ENCODE measurements around the gene TMEM89.

Gene TMEM89

DNA sequence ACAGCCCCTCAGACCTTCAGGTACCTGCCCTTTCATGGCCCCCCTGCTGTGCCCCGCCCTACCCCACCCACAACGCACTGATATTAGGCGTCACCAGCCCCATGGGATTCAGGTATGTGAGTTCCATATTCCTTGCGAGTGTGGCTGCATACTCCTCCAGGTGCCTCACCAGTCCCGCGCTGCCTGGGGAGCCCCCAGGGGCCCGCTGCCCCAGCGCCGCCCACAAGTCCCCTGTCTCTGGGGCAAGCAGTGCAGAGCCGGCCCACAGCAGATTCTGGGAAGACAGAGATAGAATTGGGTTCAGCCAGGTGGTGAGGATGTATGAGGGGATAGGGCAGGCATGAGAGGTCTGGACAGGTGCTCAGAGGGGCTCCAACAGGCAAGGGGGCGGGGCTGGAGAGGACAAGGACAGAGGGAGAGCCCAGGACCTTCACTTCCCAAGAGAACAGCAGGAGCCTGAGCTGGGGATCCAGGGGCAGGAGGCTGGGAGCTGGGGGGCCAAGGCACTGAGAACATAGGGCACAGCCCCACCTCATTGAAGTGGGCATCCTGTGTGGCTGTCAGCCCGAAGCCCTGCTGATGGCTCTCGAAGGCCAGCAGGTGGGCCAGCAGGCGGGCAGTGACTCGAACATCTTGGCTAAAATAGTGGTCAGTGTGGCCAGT is 26.8 kb upstream of the TMEM89 start:
- Histone ChIP-seq H3K9me3 (ENCODE audit: low read depth, low read length) (no peaks in the 10 kb centered on the region), H3K4me3 (no peak overlapping the region), H3K36me3 (ENCODE audit: insufficient read depth, low read length) (no peaks in the 10 kb centered on the region), H3K27ac (no peak overlapping the region), H3K9ac (ENCODE audit: insufficient read length) (no peak overlapping the region)
- no peak for DNase-seq (ENCODE audit: low read depth, low spot score)
- TF ChIP-seq FOXP2 (optimal IDR thresholded peaks at IDR 0.05; ENCODE audit: control extremely low read depth, extremely low read length, insufficient read depth) (no peak), EZH2 (IDR thresholded peaks at IDR 0.05) (no peak), POLR2AphosphoS5 (IDR thresholded peaks at IDR 0.05; ENCODE audit: borderline replicate concordance, low read depth, low read length) (no peak)

- H3K9ac ChIP-seq (ENCODE audit: insufficient read length), result no peak overlapping the region
- no peak for DNase-seq (ENCODE audit: low read depth, low spot score)
- H3K36me3 ChIP-seq (ENCODE audit: insufficient read depth, low read length), result no peaks in the 10 kb centered on the region
- TF ChIP-seq EZH2 (IDR thresholded peaks at IDR 0.05), result no peak
- TF ChIP-seq POLR2AphosphoS5 (IDR thresholded peaks at IDR 0.05; ENCODE audit: borderline replicate concordance, low read depth, low read length), result no peak
- TF ChIP-seq FOXP2 (optimal IDR thresholded peaks at IDR 0.05; ENCODE audit: control extremely low read depth, extremely low read length, insufficient read depth), result no peak
- H3K27ac ChIP-seq, result no peak overlapping the region
- no peak overlapping the region for H3K4me3 ChIP-seq
- no peaks in the 10 kb centered on the region for H3K9me3 ChIP-seq (ENCODE audit: low read depth, low read length)
Measured at GRCh38 chr3:48647714-48648113, 26.1 kb upstream of the TMEM89 start.

- Histone ChIP-seq H3K9me3 (ENCODE audit: low read depth, low read length) (no peaks in the 10 kb centered on the region), H3K9ac (ENCODE audit: insufficient read length) (no peak overlapping the region), H3K36me3 (ENCODE audit: insufficient read depth, low read length) (no peaks in the 10 kb centered on the region), H3K27ac (no peak overlapping the region), H3K4me3 (no peak overlapping the region)
- DNase-seq (ENCODE audit: low read depth, low spot score), result no peak
- TF ChIP-seq POLR2AphosphoS5 (IDR thresholded peaks at IDR 0.05; ENCODE audit: borderline replicate concordance, low read depth, low read length) (no peak), FOXP2 (optimal IDR thresholded peaks at IDR 0.05; ENCODE audit: control extremely low read depth, extremely low read length, insufficient read depth) (no peak), EZH2 (IDR thresholded peaks at IDR 0.05) (no peak)
Measured at GRCh38 chr3:48644898-48645760, 23.6 kb upstream of the TMEM89 start.

GRCh38 chr3:48642605-48643004 is 21.0 kb upstream of the TMEM89 start:
- Histone ChIP-seq H3K4me3 (no peak overlapping the region), H3K36me3 (ENCODE audit: insufficient read depth, low read length) (no peaks in the 10 kb centered on the region)
- TF ChIP-seq EZH2 (IDR thresholded peaks at IDR 0.05), result no peak
- TF ChIP-seq FOXP2 (optimal IDR thresholded peaks at IDR 0.05; ENCODE audit: control extremely low read depth, extremely low read length, insufficient read depth), result no peak
- no peak for TF ChIP-seq POLR2AphosphoS5 (IDR thresholded peaks at IDR 0.05; ENCODE audit: borderline replicate concordance, low read depth, low read length)

DNA sequence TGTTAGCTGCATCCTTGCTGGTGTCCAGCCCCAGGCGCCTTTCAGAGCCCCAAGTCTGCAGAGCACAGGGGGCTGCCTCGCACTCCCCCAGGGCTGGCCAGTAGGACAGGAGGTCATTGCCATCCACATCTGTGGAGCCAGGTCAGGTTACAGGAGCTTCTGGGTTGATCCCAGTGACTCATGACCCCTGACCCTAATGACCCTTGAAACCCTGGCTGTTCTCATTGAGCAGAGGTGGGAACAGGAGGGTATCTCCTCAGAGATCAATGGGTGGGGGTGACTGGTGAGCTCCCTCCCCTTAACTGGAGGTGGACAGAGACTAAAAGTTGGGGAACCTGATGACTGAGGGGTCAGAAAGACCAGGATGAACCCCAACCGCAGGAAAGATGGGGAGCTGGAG is 19.8 kb upstream of the TMEM89 start:
- Histone ChIP-seq H3K27ac (no peak overlapping the region), H3K9ac (ENCODE audit: insufficient read length) (no peak overlapping the region), H3K9me3 (ENCODE audit: low read depth, low read length) (no peaks in the 10 kb centered on the region), H3K4me3 (no peak overlapping the region), H3K36me3 (ENCODE audit: insufficient read depth, low read length) (no peaks in the 10 kb centered on the region)
- no peak for DNase-seq (ENCODE audit: low read depth, low spot score)
- TF ChIP-seq FOXP2 (optimal IDR thresholded peaks at IDR 0.05; ENCODE audit: control extremely low read depth, extremely low read length, insufficient read depth) (no peak), POLR2AphosphoS5 (IDR thresholded peaks at IDR 0.05; ENCODE audit: borderline replicate concordance, low read depth, low read length) (no peak), EZH2 (IDR thresholded peaks at IDR 0.05) (no peak)

More at GRCh38 chr3:48642605-48643004, 21.0 kb upstream of the TMEM89 start:
- no peak for DNase-seq (ENCODE audit: low read depth, low spot score)
- no peak overlapping the region for H3K27ac ChIP-seq
- H3K9ac ChIP-seq (ENCODE audit: insufficient read length), result no peak overlapping the region
- no peaks in the 10 kb centered on the region for H3K9me3 ChIP-seq (ENCODE audit: low read depth, low read length)

GRCh38 chr3:48639944-48640606 is 18.5 kb upstream of the TMEM89 start:
- DNase-seq (ENCODE audit: low read depth, low spot score), result no peak
- no peak overlapping the region for H3K4me3 ChIP-seq
- H3K27ac ChIP-seq, result no peak overlapping the region
- H3K9me3 ChIP-seq (ENCODE audit: low read depth, low read length), result no peaks in the 10 kb centered on the region
- H3K36me3 ChIP-seq (ENCODE audit: insufficient read depth, low read length), result no peaks in the 10 kb centered on the region
- H3K9ac ChIP-seq (ENCODE audit: insufficient read length), result no peak overlapping the region
- TF ChIP-seq POLR2AphosphoS5 (IDR thresholded peaks at IDR 0.05; ENCODE audit: borderline replicate concordance, low read depth, low read length) (no peak), EZH2 (IDR thresholded peaks at IDR 0.05) (no peak), FOXP2 (optimal IDR thresholded peaks at IDR 0.05; ENCODE audit: control extremely low read depth, extremely low read length, insufficient read depth) (no peak)

DNA sequence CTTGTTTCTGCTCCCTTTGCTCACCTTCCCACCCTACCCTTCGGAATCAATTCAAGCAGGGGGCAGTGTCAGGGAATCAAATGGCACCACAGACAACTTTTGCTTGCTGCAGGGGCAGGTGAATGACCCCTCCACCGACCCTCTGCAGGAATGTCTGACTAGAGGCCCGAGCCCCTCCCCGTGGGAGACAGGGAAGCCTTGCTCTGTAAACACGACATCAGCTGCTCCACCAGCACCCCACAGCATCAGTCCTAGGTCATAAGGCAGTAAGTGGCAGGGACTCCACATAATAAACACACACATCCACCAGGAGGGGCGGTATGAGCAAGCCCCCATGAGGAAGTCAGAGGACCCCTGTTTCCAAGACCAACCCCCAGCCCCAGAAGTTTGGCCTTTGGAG is 15.7 kb upstream of the TMEM89 start:
- TF ChIP-seq FOXP2 (optimal IDR thresholded peaks at IDR 0.05; ENCODE audit: control extremely low read depth, extremely low read length, insufficient read depth) (no peak), POLR2AphosphoS5 (IDR thresholded peaks at IDR 0.05; ENCODE audit: borderline replicate concordance, low read depth, low read length) (no peak), EZH2 (IDR thresholded peaks at IDR 0.05) (no peak)
- Histone ChIP-seq H3K9ac (ENCODE audit: insufficient read length) (no peak overlapping the region), H3K27ac (no peak overlapping the region), H3K9me3 (ENCODE audit: low read depth, low read length) (no peaks in the 10 kb centered on the region), H3K4me3 (no peak overlapping the region), H3K36me3 (ENCODE audit: insufficient read depth, low read length) (no peaks in the 10 kb centered on the region)
- no peak for DNase-seq (ENCODE audit: low read depth, low spot score)

DNA sequence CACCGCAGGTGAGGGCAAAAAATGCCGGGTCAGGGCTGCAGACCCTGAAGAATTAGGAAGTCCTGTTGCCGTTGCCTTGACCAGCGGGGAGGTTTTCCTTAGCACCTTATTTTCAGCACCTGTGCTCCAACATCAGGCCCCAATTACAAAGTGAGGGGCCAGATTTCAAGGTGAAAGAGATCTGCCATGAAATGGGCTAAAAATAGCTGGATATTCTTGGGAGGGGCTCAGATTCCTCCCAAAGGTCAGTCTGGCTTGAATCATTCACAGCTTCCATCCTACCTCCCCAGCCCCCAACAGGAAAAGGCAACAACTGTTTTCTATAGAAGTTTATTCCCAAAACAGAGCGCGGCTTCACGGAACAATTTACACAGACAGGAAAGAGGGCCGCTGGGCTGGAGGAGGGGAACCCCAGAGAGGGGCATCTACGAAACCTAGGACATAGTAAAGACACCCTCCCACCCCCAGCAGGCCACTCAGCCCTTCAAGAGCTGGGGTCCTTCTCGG is 14.6 kb upstream of the TMEM89 start:
- Histone ChIP-seq H3K9me3 (ENCODE audit: low read depth, low read length) (no peaks in the 10 kb centered on the region), H3K4me3 (peak overlapping the region; percentile 83), H3K36me3 (ENCODE audit: insufficient read depth, low read length) (no peaks in the 10 kb centered on the region), H3K27ac (no peak overlapping the region), H3K9ac (ENCODE audit: insufficient read length) (no peak overlapping the region)
- no peak for TF ChIP-seq POLR2AphosphoS5 (IDR thresholded peaks at IDR 0.05; ENCODE audit: borderline replicate concordance, low read depth, low read length)
- TF ChIP-seq EZH2 (IDR thresholded peaks at IDR 0.05), result no peak
- TF ChIP-seq FOXP2 (optimal IDR thresholded peaks at IDR 0.05; ENCODE audit: control extremely low read depth, extremely low read length, insufficient read depth), result no peak
- no peak for DNase-seq (ENCODE audit: low read depth, low spot score)

All from SK-N-MC (cell line).